ENCODE data around the gene SND1.

GRCh38 chr7:128000048-128000447 is 348.1 kb downstream of the SND1 start:
- no peak for TF ChIP-seq CTCF (conservative IDR thresholded peaks at IDR 0.05; ENCODE audit: low read depth, low read length)
- TF ChIP-seq RFX5 (IDR thresholded peaks at IDR 0.05; ENCODE audit: low read depth, low read length), result no peak
- TF ChIP-seq POLR2A (IDR thresholded peaks at IDR 0.05; ENCODE audit: low read depth, low read length), result no peak
- no peak for TF ChIP-seq BHLHE40 (IDR thresholded peaks at IDR 0.05; ENCODE audit: low read depth, low read length)
- TF ChIP-seq RAD21 (IDR thresholded peaks at IDR 0.05; ENCODE audit: low read length), result no peak
- peak; percentile 8; the same call in 1 of the 2 replicates for TF ChIP-seq CEBPB (IDR thresholded peaks at IDR 0.05; ENCODE audit: low read depth, low read length)
- no peak for TF ChIP-seq RCOR1 (IDR thresholded peaks at IDR 0.05; ENCODE audit: insufficient replicate concordance, low read length)
- no peak for TF ChIP-seq SMC3 (IDR thresholded peaks at IDR 0.05; ENCODE audit: low read depth, low read length)
- no peak for TF ChIP-seq USF2 (IDR thresholded peaks at IDR 0.05; ENCODE audit: low read depth, low read length)
- TF ChIP-seq ELK1 (IDR thresholded peaks at IDR 0.05; ENCODE audit: borderline replicate concordance, low read depth, low read length), result no peak
- TF ChIP-seq FOS (IDR thresholded peaks at IDR 0.05; ENCODE audit: low read depth, low read length), result no peak
